Mesenchymal stem cell (in vitro differentiated cells and primary cell): Measurements from ENCODE around the gene CDV3. TPM values are rescaled to one million over a fixed set of nuclear protein-coding genes. Genes with fewer than 3 reads are reported as not detected.

ENCODE experiments used
- small RNA-seq: library from polyadenylated mRNA; stranded (forward); fragments of <200 nt; extraction: miRNeasy Mini kit (QIAGEN cat#:217004); gene quantifications from one replicate; pipeline ENCODE3, GENCODE V24; 2013; ENCODE audit warnings: low read depth

The CDV3 gene

Small RNA genes lying within 50 kb of the gene (small RNA-seq; reads per million reads assigned to genes)
- gene AC022296.2 (not detected), gene RF00438 (not detected)
